ENCODE measurements around the gene TMEM109.

Gene TMEM109

GRCh38 chr11:60927061-60927592 lies 13.2 kb downstream of the TMEM109 start:
- DNase-seq, result no peak

- DNase-seq, result no peak
These were observed 13.6 kb downstream of the TMEM109 start for GRCh38 chr11:60927600-60927999.

- no peak for DNase-seq
These were observed 14.6 kb downstream of the TMEM109 start for GRCh38 chr11:60928563-60929001.

GRCh38 chr11:60929764-60930163 lies 15.8 kb downstream of the TMEM109 start:
- no peak for DNase-seq

GRCh38 chr11:60930394-60930793 lies 16.4 kb downstream of the TMEM109 start:
- no peak for DNase-seq

GRCh38 chr11:60931917-60932316 lies 18.0 kb downstream of the TMEM109 start:
- peak; percentile 68 for DNase-seq

GRCh38 chr11:60932605-60933356 lies 18.8 kb downstream of the TMEM109 start:
- DNase-seq, result no peak

- no peak for DNase-seq
These were observed 19.6 kb downstream of the TMEM109 start for GRCh38 chr11:60933416-60934123.

GRCh38 chr11:60934124-60934789 lies 20.3 kb downstream of the TMEM109 start:
- DNase-seq, result no peak

GRCh38 chr11:60934790-60935605 lies 21.0 kb downstream of the TMEM109 start:
- DNase-seq, result no peak

- DNase-seq, result no peak
These were observed 21.9 kb downstream of the TMEM109 start for GRCh38 chr11:60935676-60936442.

GRCh38 chr11:60936467-60937143 lies 22.6 kb downstream of the TMEM109 start:
- DNase-seq, result no peak

- DNase-seq, result no peak
These were observed 23.2 kb downstream of the TMEM109 start for GRCh38 chr11:60937144-60937527.

GRCh38 chr11:60937811-60938210 lies 23.9 kb downstream of the TMEM109 start:
- no peak for DNase-seq

GRCh38 chr11:60938500-60938899 lies 24.5 kb downstream of the TMEM109 start:
- DNase-seq, result no peak

- no peak for DNase-seq
These were observed 25.3 kb downstream of the TMEM109 start for GRCh38 chr11:60939301-60939700.

- no peak for DNase-seq
These were observed 25.9 kb downstream of the TMEM109 start for GRCh38 chr11:60939855-60940254.

- no peak for DNase-seq
These were observed 27.6 kb downstream of the TMEM109 start for GRCh38 chr11:60941371-60942119.

- no peak for DNase-seq
These were observed 28.3 kb downstream of the TMEM109 start for GRCh38 chr11:60942219-60942618.

GRCh38 chr11:60942970-60943565 lies 29.1 kb downstream of the TMEM109 start:
- DNase-seq, result no peak
